IMR-90 (cell line): ENCODE results near the gene EDIL3. TPM values are rescaled to one million over a fixed set of nuclear protein-coding genes. Genes with fewer than 3 reads are reported as not detected.

ENCODE experiments used
- ATAC-seq: fragments of 200-7000 bp; cut with Tn5 transposase; 2 replicates; pipeline ENCODE4 v1.9.1; 2020; ENCODE audit warnings: low read depth, mild to moderate bottlenecking, moderate library complexity
- BruUV-seq: library from RNA; stranded (reverse); fragments of 400-500 nt; replicated peaks from 2 replicates; lab custom pipeline; 2021; lab: Mats Ljungman, UMichigan
- CTCF ChIA-PET: fragments of 300-600 bp; formaldehyde crosslinking; extraction: SDS; loops from one replicate; lab custom pipeline; 2021; ENCODE audit warnings: antibody characterized with exemption; lab: Yijun Ruan, JAX
- POLR2A ChIA-PET: fragments of 300-600 bp; sonication (Branson Sonifier 250); formaldehyde crosslinking; loops from one replicate; lab custom pipeline; 2022; ENCODE audit warnings: antibody characterized with exemption; ENCODE audit not compliant: unreplicated experiment; lab: Charles Lee
- DNase-seq: peaks from one replicate; pipeline ENCODE4 v3.0.0; 2013
- H2AFZ ChIP-seq: replicated peaks from 2 replicates; pipeline ENCODE3; 2013; ENCODE audit warnings: low read length, mild to moderate bottlenecking; ENCODE audit not compliant: poor library complexity
- H2AK5ac ChIP-seq: 2 replicates; pipeline ENCODE4 v1.6.1; 2013; ENCODE audit warnings: low read depth, low read length, inconsistent platforms
- H2AK9ac ChIP-seq: replicated peaks from 2 replicates; pipeline ENCODE3; 2013; ENCODE audit warnings: mild to moderate bottlenecking, low read depth, low read length, moderate library complexity; ENCODE audit not compliant: poor library complexity
- H2BK120ac ChIP-seq: 2 replicates; pipeline ENCODE4 v1.6.1; 2013; ENCODE audit warnings: low read depth, low read length, inconsistent platforms
- H2BK15ac ChIP-seq: 3 replicates; pipeline ENCODE4 v1.6.1; 2013; ENCODE audit warnings: low read depth, low read length, inconsistent platforms
- H2BK20ac ChIP-seq: 2 replicates; pipeline ENCODE4 v1.6.1; 2013; ENCODE audit warnings: low read depth, mild to moderate bottlenecking, inconsistent platforms, low read length, moderate library complexity
- H2BK5ac ChIP-seq: 2 replicates; pipeline ENCODE4 v1.6.1; 2013; ENCODE audit warnings: mild to moderate bottlenecking, low read depth, low read length, inconsistent platforms; ENCODE audit not compliant: poor library complexity, severe bottlenecking
- H3K14ac ChIP-seq: replicated peaks from 2 replicates; pipeline ENCODE4 v1.6.1; 2013; ENCODE audit warnings: low read depth, low read length, inconsistent platforms
- H3K18ac ChIP-seq: 2 replicates; pipeline ENCODE4 v1.6.1; 2013; ENCODE audit warnings: low read depth, low read length, control low read depth
- H3K23ac ChIP-seq: 2 replicates; pipeline ENCODE4 v1.6.1; 2013; ENCODE audit warnings: low read depth, low read length, inconsistent platforms
- H3K27ac ChIP-seq: 2 replicates; pipeline ENCODE4 v1.5.1; 2013; ENCODE audit warnings: mild to moderate bottlenecking, control low read depth, low read length; ENCODE audit not compliant: insufficient read depth
- H3K27me3 ChIP-seq: 2 replicates; pipeline ENCODE4 v1.6.1; 2013; ENCODE audit warnings: low read length; ENCODE audit not compliant: control insufficient read depth, insufficient read depth
- H3K36me3 ChIP-seq: 2 replicates; pipeline ENCODE4 v1.6.1; 2013; ENCODE audit warnings: low read length, mixed read lengths; ENCODE audit not compliant: control insufficient read depth, insufficient read depth
- H3K4ac ChIP-seq: 2 replicates; pipeline ENCODE4 v1.6.1; 2013; ENCODE audit warnings: low read depth, low read length, inconsistent platforms
- H3K4me1 ChIP-seq: 2 replicates; pipeline ENCODE4 v1.6.1; 2013; ENCODE audit warnings: low read length, mixed read lengths; ENCODE audit not compliant: control insufficient read depth, insufficient read depth
- H3K4me2 ChIP-seq: 2 replicates; pipeline ENCODE4 v1.6.1; 2013; ENCODE audit warnings: low read depth, mild to moderate bottlenecking, control low read depth, low read length, moderate library complexity
- H3K4me3 ChIP-seq: 2 replicates; pipeline ENCODE4 v1.5.1; 2013; ENCODE audit warnings: low read depth, mild to moderate bottlenecking, control low read depth, low read length, moderate library complexity; ENCODE audit not compliant: insufficient read depth
- H3K56ac ChIP-seq: 2 replicates; pipeline ENCODE4 v1.6.1; 2013; ENCODE audit warnings: low read length, inconsistent platforms; ENCODE audit not compliant: insufficient read depth; ENCODE audit errors: extremely low read depth
- H3K79me1 ChIP-seq, 2 experiments: 2 replicates each; pipeline ENCODE4 v1.6.1; 2013; ENCODE audit warnings: low read length in 2 of 2, inconsistent platforms in 1 of 2, low read depth in 1 of 2
- H3K9ac ChIP-seq: 2 replicates; pipeline ENCODE4 v1.6.1; 2013; ENCODE audit warnings: low read depth, low read length, control low read depth
- H3K9me1 ChIP-seq: 2 replicates; pipeline ENCODE4 v1.6.1; 2013; ENCODE audit warnings: low read length, inconsistent platforms; ENCODE audit not compliant: insufficient read depth
- H3K9me3 ChIP-seq: 2 replicates; pipeline ENCODE4 v1.6.1; 2013; ENCODE audit warnings: low read length; ENCODE audit not compliant: control insufficient read depth, insufficient read depth
- H4K20me1 ChIP-seq: 2 replicates; pipeline ENCODE4 v1.6.1; 2013; ENCODE audit warnings: low read length, inconsistent platforms; ENCODE audit not compliant: insufficient read depth
- H4K5ac ChIP-seq: 2 replicates; pipeline ENCODE4 v1.6.1; 2013; ENCODE audit warnings: mild to moderate bottlenecking, low read depth, low read length, control low read depth
- H4K8ac ChIP-seq, 2 experiments: 2 replicates each; pipeline ENCODE4 v1.6.1; 2013; ENCODE audit warnings: low read depth in 2 of 2, low read length in 2 of 2, control low read depth in 1 of 2, inconsistent platforms in 1 of 2
- H4K91ac ChIP-seq: 2 replicates; pipeline ENCODE4 v1.6.1; 2013; ENCODE audit warnings: low read depth, low read length, inconsistent platforms; ENCODE audit not compliant: insufficient read depth
- CEBPB ChIP-seq: IDR thresholded peaks from 2 replicates; pipeline ENCODE4 v1.6.1; 2012; ENCODE audit warnings: low read depth, low read length, improper control_type of control experiment
- POLR2A ChIP-seq: IDR thresholded peaks from 2 replicates; pipeline ENCODE4 v1.6.1; 2012; ENCODE audit warnings: mild to moderate bottlenecking, low read depth, low read length
- WGBS, 2 experiments: methylation state at CpG; one replicate each; pipeline versions ENCODE4 v1.1.5 to v1.1.7; 2013; ENCODE audit warnings: missing lambda C conversion rate in 2 of 2; ENCODE audit not compliant: insufficient read length in 1 of 2; ENCODE audit errors: extremely low coverage in 2 of 2; 5-methylcytosine and 5-hydroxymethylcytosine counted together
- dilution Hi-C: fragments of 300-500 bp; cut with HindIII; formaldehyde crosslinking; loops from one replicate; pipeline ENCODE4 v1.14.3; 2018; ENCODE audit warnings: low sequenced_read_pairs; ENCODE audit not compliant: unreplicated experiment
- in situ Hi-C: fragments of 300-500 bp; cut with MboI; formaldehyde crosslinking; loops from 3 replicates; pipeline ENCODE4 v1.14.3; 2019; ENCODE audit warnings: low sequenced_read_pairs, inconsistent platforms, mixed read lengths
- intact Hi-C: fragments of 100-400 bp; cut with micrococcal nuclease; formaldehyde crosslinking; loops from 2 replicates; pipeline ENCODE4 v1.10.0; 2022
- polyA plus RNA-seq, 3 experiments: library from polyadenylated mRNA; depleted of rRNA; stranded (reverse); fragments of >200 nt; gene quantifications; 2 replicates each; pipeline ENCODE4 v1.2.3, GENCODE V29; 2012; ENCODE audit warnings: low replicate concordance in 1 of 3
- total RNA-seq: library from RNA; depleted of rRNA; stranded (reverse); fragments of >200 nt; gene quantifications from 2 replicates; pipeline ENCODE4 v1.2.3, GENCODE V29; 2012

Gene EDIL3
- total and polyA plus RNA-seq, 2 of the 4 experiments (the other 2 are of a cell fraction) = 55.5 to 82.8 TPM

DNA sequence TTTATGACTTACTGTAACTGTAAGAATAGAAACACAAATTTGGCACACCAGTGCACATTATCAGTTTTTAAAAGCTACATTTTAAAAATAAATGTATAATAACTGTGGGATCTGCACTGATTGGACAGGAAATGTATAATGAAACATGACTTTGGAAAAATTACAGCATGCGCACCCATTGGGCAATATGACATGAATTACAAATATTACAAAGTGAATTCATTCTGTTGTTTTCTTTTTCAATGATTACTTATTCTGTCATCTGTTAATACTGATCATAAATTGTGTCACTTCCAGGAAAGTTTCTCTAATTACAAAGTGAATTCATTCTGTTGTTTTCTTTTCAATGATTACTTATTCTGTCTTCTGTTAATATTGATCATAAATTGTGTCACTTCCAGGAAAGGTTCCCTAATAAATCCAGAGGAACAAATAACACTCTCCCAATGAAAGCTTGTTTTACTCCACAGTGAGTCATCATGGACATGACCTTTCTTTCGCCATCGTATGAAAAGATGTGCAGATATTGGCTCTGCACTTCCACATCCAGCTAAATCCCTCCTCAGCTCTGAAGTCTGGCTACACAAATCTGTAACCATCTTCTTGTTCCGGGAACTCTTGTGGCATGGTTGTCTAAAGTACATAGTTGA lies 367.0 kb downstream of the EDIL3 start:
- CTCF ChIA-PET = no interaction called here
- Histone ChIP-seq H3K23ac (no peak overlapping the region), H3K27ac (no peak overlapping the region), H4K8ac (no peak overlapping the region), H3K18ac (no peak overlapping the region), H3K79me1 (peaks cover 0 to 3% of the 10 kb centered on the region in 2 experiments; a peak in 2 of 4 replicates), H3K4me3 (no peak overlapping the region), H4K5ac (no peak overlapping the region), H4K20me1 (no peaks in the 10 kb centered on the region), H3K4me2 (no peak overlapping the region), H2BK5ac (no peak overlapping the region), H2AK5ac (no peak overlapping the region), H3K9me1 (no peaks in the 10 kb centered on the region), H3K9me3 (no peaks in the 10 kb centered on the region), H2BK120ac (no peak overlapping the region), H3K27me3 (no peaks in the 10 kb centered on the region), H2AFZ (no peak overlapping the region), H3K14ac (no peak overlapping the region), H3K56ac (no peak overlapping the region), H2AK9ac (no peak overlapping the region), H2BK15ac (no peak overlapping the region), H2BK20ac (no peak overlapping the region), H3K9ac (no peak overlapping the region), H3K4me1 (peaks cover 8% of the 10 kb centered on the region), H4K91ac (no peak overlapping the region), H3K36me3 (no peaks in the 10 kb centered on the region), H3K4ac (no peak overlapping the region)
- no TSS peak for BruUV-seq
- in situ Hi-C loops (no loop called here), intact Hi-C loops (loop anchor here (10.0 kb wide), 1 partner anchor 367 kb away; the partner anchor contains the start of gene EDIL3), dilution Hi-C loops (no loop called here)
- POLR2A ChIA-PET = interaction anchor here (0.6 kb wide), 1 partner anchor 38 kb away, joined by 3 read pairs; no protein-coding TSS in a partner anchor
- DNase-seq = peak; percentile 40
- TF ChIP-seq CEBPB (no peak), POLR2A (no peak)
- ATAC-seq = 0 out of 2 replicates have a peak, but pooled peaks have one; percentile 35
- no CpG with 5 or more reads among the region's 4 CpGs for WGBS, 2 experiments
